K562 (cell line): ENCODE results near the gene MARCKSL1. TPM values are rescaled to one million over a fixed set of nuclear protein-coding genes. Genes with fewer than 3 reads are reported as not detected.

Experiments
- ATF4 ChIP-seq: fragments of 450-650 bp; formaldehyde crosslinking; IDR thresholded peaks from 2 replicates; pipeline ENCODE4 v1.4.0; 2022; ENCODE audit warnings: mild to moderate bottlenecking, moderate library complexity
- BCOR ChIP-seq: fragments of 450-650 bp; IDR thresholded peaks from 2 replicates; pipeline ENCODE4 v1.6.1; 2016
- BRF1 ChIP-seq: IDR thresholded peaks from 3 replicates; pipeline ENCODE4 v1.6.1; 2011; ENCODE audit warnings: borderline replicate concordance, mild to moderate bottlenecking; ENCODE audit not compliant: insufficient read length; ENCODE audit errors: extremely low read depth
- CHD7 ChIP-seq: fragments of 200-600 bp; sonication (generic); IDR thresholded peaks from one replicate; pipeline ENCODE4 v1.6.1; 2012; ENCODE audit warnings: mild to moderate bottlenecking, low read depth, low read length, inconsistent platforms
- CREB3L1 ChIP-seq: fragments of 450-650 bp; IDR thresholded peaks from 2 replicates; pipeline ENCODE4 v1.6.1; 2014; ENCODE audit warnings: low read depth, mild to moderate bottlenecking, moderate library complexity, borderline replicate concordance
- CREB5 ChIP-seq: fragments of 250-450 bp; sonication (Bioruptor Pico); IDR thresholded peaks from 2 replicates; pipeline ENCODE4 v1.5.0; 2020; ENCODE audit warnings: mild to moderate bottlenecking
- KLF6 ChIP-seq: fragments of 250-450 bp; sonication (Bioruptor Pico); IDR thresholded peaks from 2 replicates; pipeline ENCODE4 v1.4.0; 2020; ENCODE audit warnings: mild to moderate bottlenecking, moderate library complexity, borderline replicate concordance
- PHF21A ChIP-seq: fragments of 450-650 bp; IDR thresholded peaks from 2 replicates; pipeline ENCODE4 v1.6.1; 2017; ENCODE audit warnings: low read depth, borderline replicate concordance
- POLR2A ChIP-seq: fragments of 450-650 bp; conservative IDR thresholded peaks from 2 replicates; pipeline ENCODE4 v1.6.1; 2016
- POLR2G ChIP-seq: fragments of 200-400 bp; formaldehyde crosslinking; IDR thresholded peaks from 2 replicates; pipeline ENCODE4 v1.6.1; 2017; ENCODE audit warnings: low read depth, mild to moderate bottlenecking, antibody characterized with exemption, low read length, moderate library complexity
- RBM15 ChIP-seq: fragments of 200-400 bp; formaldehyde crosslinking; IDR thresholded peaks from 2 replicates; pipeline ENCODE4 v1.6.1; 2018; ENCODE audit warnings: mild to moderate bottlenecking, low read length, moderate library complexity; ENCODE audit not compliant: insufficient read depth
- ZNF24 ChIP-seq: fragments of 450-650 bp; IDR thresholded peaks from 2 replicates; pipeline ENCODE4 v1.6.1; 2016
- polyA plus RNA-seq, 8 experiments: library from polyadenylated mRNA; depleted of rRNA in 4 of 8; stranded (reverse) in 5 of 8; unstranded in 3 of 8; fragments of >200 nt; fragmentation: Nextera tagmentation in 2 of 8; fragmentation: Illumina TruSeq in 1 of 8; extraction: Ambion mirVana in 2 of 8; extraction: Trizol in 1 of 8; gene quantifications; 2 replicates each; pipeline versions ENCODE4 v1.2.1 to v1.2.3, GENCODE V29; 2011 to 2014; ENCODE audit warnings: inconsistent platforms in 1 of 8, missing spikeins in 1 of 8
- total RNA-seq, 7 experiments: library from RNA; depleted of rRNA in 6 of 7; stranded (reverse); fragments of >200 nt in 6 of 7; fragmentation: Illumina TruSeq in 2 of 7; extraction: Trizol in 2 of 7; gene quantifications; 2 replicates each; pipeline versions ENCODE4 v1.2.1 to v1.2.3, GENCODE V29; 2011 to 2021; ENCODE audit warnings: low replicate concordance in 1 of 7

MARCKSL1 gene
- total and polyA plus RNA-seq, 9 of the 15 experiments (the other 6 are each of a cell fraction or from before 2014, with no cell fraction given), result 14.7 to 325 (median 155) TPM

- TF ChIP-seq CHD7, result no peak
- no peak for TF ChIP-seq BRF1
- TF ChIP-seq ZNF24, result no peak
- TF ChIP-seq RBM15, result no peak
- TF ChIP-seq CREB3L1, result no peak
- TF ChIP-seq ATF4, result no peak
- TF ChIP-seq CREB5, result no peak
- peak; percentile 27; the same call in 1 of the 2 replicates for TF ChIP-seq POLR2G
- TF ChIP-seq POLR2A, result peak; percentile 5; the same call in 1 of the 2 replicates
- no peak for TF ChIP-seq KLF6 (CRISPR knock-in tag)
- TF ChIP-seq PHF21A, result no peak
- TF ChIP-seq BCOR, result peak; percentile 42; the same call in 1 of the 2 replicates
- TF ChIP-seq, all 486 proteins: peak for 4
Measured at GRCh38 chr1:32358435-32358834, 22.4 kb upstream of the MARCKSL1 start (continued).
